DND-41 (cell line): ENCODE results near the gene IKBKE.

Experiments used
- ATAC-seq: fragments of 200-7000 bp; cut with Tn5 transposase; 3 replicates; pipeline ENCODE4 v1.9.1; 2021; ENCODE audit warnings: low read depth; ENCODE audit not compliant: insufficient read depth
- DNase-seq: peaks from one replicate; pipeline ENCODE4 v3.0.0-alpha.2; 2020
- H2AFZ ChIP-seq: 2 replicates; pipeline ENCODE4 v1.6.0; 2012; ENCODE audit warnings: low read depth, low read length
- H3K27ac ChIP-seq: 2 replicates; pipeline ENCODE4 v1.5.1; 2012; ENCODE audit warnings: low read length, inconsistent platforms
- H3K27me3 ChIP-seq: fragments of 200-600 bp; sonication (generic); 2 replicates; pipeline ENCODE4 v1.6.0; 2012; ENCODE audit warnings: low read length, mild to moderate bottlenecking, inconsistent platforms; ENCODE audit not compliant: insufficient read depth, poor library complexity
- H3K36me3 ChIP-seq: 2 replicates; pipeline ENCODE4 v1.5.1; 2012; ENCODE audit warnings: low read length, inconsistent platforms; ENCODE audit not compliant: insufficient read depth
- H3K4me1 ChIP-seq: 2 replicates; pipeline ENCODE4 v1.5.1; 2012; ENCODE audit warnings: mild to moderate bottlenecking, low read length; ENCODE audit not compliant: insufficient read depth
- H3K4me2 ChIP-seq: 2 replicates; pipeline ENCODE4 v1.6.0; 2012; ENCODE audit warnings: mild to moderate bottlenecking, moderate library complexity, low read length, inconsistent platforms; ENCODE audit not compliant: insufficient read depth
- H3K4me3 ChIP-seq, 2 experiments: fragments of 200-600 bp in 1 of 2; shearing (Covaris generic) in 1 of 2; 2 replicates each; pipeline ENCODE4 v1.5.1; 2012 to 2016; ENCODE audit warnings: inconsistent platforms in 2 of 2, low read length in 2 of 2, mild to moderate bottlenecking in 2 of 2, low read depth in 1 of 2, moderate library complexity in 1 of 2
- H3K79me2 ChIP-seq: 2 replicates; pipeline ENCODE4 v1.6.0; 2012; ENCODE audit warnings: low read length, inconsistent platforms; ENCODE audit not compliant: insufficient read depth
- H3K9ac ChIP-seq: 2 replicates; pipeline ENCODE4 v1.6.0; 2012; ENCODE audit warnings: low read depth, mild to moderate bottlenecking, inconsistent platforms, low read length, moderate library complexity
- H3K9me3 ChIP-seq: 2 replicates; pipeline ENCODE4 v1.5.1; 2012; ENCODE audit warnings: low read length, moderate library complexity, mild to moderate bottlenecking, inconsistent platforms; ENCODE audit not compliant: insufficient read depth, severe bottlenecking
- H4K20me1 ChIP-seq: 2 replicates; pipeline ENCODE4 v1.6.0; 2012; ENCODE audit warnings: low read length; ENCODE audit not compliant: insufficient read depth
- EZH2 ChIP-seq: IDR thresholded peaks from 3 replicates; pipeline ENCODE4 v1.6.1; 2012; ENCODE audit warnings: borderline replicate concordance, low read depth, mild to moderate bottlenecking, moderate library complexity, low read length, inconsistent platforms; ENCODE audit not compliant: severe bottlenecking
- TF ChIP-seq, protein P1 (sequence below): IDR thresholded peaks from 2 replicates; pipeline ENCODE4 v1.5.1; 2012; ENCODE audit warnings: borderline replicate concordance, low read length, moderate library complexity, mild to moderate bottlenecking; ENCODE audit not compliant: poor library complexity, severe bottlenecking; ENCODE audit errors: extremely low read depth

The IKBKE gene

DNA sequence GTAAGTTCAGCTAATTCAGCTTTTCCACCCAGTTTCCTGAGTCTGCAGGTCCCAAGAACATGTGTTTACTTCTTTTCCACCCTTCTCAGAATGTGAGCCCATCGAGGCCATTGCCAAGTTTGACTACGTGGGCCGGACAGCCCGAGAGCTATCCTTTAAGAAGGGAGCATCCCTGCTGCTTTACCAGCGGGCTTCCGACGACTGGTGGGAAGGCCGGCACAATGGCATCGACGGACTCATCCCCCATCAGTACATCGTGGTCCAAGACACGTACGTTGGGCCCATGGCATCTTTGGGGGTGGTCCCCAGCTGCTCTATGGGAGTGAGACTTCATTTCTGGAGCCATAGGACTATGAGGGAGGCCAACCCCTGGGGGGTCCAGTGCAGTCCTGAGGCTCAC is 17.2 kb upstream of the IKBKE start:
- H2AFZ ChIP-seq = no peak overlapping the region
- H4K20me1 ChIP-seq = no peaks in the 10 kb centered on the region; the same call in 1 of the 2 replicates
- H3K4me1 ChIP-seq = no peaks in the 10 kb centered on the region
- H3K27me3 ChIP-seq = no peaks in the 10 kb centered on the region
- ATAC-seq (no peak), DNase-seq (no peak)
- no peak for TF ChIP-seq EZH2
- TF ChIP-seq, protein P1, sequence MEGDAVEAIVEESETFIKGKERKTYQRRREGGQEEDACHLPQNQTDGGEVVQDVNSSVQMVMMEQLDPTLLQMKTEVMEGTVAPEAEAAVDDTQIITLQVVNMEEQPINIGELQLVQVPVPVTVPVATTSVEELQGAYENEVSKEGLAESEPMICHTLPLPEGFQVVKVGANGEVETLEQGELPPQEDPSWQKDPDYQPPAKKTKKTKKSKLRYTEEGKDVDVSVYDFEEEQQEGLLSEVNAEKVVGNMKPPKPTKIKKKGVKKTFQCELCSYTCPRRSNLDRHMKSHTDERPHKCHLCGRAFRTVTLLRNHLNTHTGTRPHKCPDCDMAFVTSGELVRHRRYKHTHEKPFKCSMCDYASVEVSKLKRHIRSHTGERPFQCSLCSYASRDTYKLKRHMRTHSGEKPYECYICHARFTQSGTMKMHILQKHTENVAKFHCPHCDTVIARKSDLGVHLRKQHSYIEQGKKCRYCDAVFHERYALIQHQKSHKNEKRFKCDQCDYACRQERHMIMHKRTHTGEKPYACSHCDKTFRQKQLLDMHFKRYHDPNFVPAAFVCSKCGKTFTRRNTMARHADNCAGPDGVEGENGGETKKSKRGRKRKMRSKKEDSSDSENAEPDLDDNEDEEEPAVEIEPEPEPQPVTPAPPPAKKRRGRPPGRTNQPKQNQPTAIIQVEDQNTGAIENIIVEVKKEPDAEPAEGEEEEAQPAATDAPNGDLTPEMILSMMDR = no peak
- no peak overlapping the region for H3K4me2 ChIP-seq
- H3K4me3 ChIP-seq = no peak overlapping the region
- H3K79me2 ChIP-seq = no peaks in the 10 kb centered on the region
- peaks cover 33% of the 10 kb centered on the region for H3K36me3 ChIP-seq
- no peaks in the 10 kb centered on the region for H3K9me3 ChIP-seq
- H3K27ac ChIP-seq = no peak overlapping the region
- H3K9ac ChIP-seq = no peak overlapping the region

DNA sequence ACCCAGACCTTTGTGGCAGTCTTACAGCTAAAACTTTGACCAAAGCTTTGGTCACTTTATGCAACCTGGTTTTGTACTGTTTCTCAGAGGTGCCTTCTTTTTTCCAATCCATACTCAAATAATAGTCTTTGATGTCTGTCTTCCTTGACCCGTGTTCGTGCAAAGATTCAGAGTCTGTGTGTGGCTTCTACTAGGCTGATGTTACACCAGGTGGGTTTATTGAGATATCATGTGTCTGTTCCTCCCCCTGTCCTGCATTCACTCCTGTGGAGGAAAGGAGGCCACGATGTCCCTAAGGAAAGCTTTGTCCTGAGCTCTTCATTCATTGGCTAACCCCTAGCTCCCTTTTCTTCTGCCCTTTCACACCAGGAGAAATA is 15.0 kb upstream of the IKBKE start:
- Histone ChIP-seq H3K4me2 (no peak overlapping the region), H2AFZ (no peak overlapping the region), H4K20me1 (no peaks in the 10 kb centered on the region; the same call in 1 of the 2 replicates), H3K4me1 (no peaks in the 10 kb centered on the region), H3K79me2 (no peaks in the 10 kb centered on the region), H3K27me3 (no peaks in the 10 kb centered on the region), H3K27ac (no peak overlapping the region), H3K4me3 (no peak overlapping the region), H3K9me3 (no peaks in the 10 kb centered on the region), H3K9ac (no peak overlapping the region), H3K36me3 (peaks cover 36% of the 10 kb centered on the region)
- no peak for ATAC-seq
- no peak for DNase-seq
- TF ChIP-seq, protein P1 = no peak
- no peak for TF ChIP-seq EZH2

DNA sequence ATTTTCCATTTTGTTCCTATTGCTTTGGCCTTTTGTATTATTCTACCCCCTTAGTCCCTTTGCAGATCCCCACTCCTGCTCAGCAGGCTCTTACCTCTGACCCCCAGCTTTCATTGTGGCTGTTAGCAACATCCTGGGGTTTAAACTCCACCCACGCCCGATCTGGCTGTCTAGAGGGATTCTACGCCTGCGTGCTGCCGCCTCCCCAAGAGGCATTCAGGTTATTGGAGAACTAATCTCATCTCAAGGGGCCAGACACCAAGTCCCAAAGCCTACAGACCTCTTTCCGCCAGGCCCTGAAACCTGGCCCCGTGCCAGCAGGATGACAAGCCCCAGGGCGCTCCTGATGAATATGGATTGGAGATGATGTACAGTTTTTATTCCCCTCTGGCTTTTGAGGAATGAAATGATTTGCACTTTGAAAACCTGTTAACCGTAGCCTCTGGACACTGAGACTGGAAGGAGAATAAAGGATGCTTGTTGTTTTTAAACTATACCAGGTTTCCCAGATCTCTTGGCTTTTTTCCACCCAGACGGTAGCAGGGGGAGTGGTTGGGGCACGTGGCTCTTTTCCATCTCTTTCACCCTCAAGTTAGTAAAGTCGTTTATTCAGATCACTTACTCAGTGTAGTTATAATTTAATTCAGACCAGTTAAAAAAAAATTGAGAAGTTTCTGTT is 14.5 kb upstream of the IKBKE start:
- ATAC-seq = no peak
- no peaks in the 10 kb centered on the region for H3K27me3 ChIP-seq
- no peak for DNase-seq
- TF ChIP-seq EZH2 = no peak
- TF ChIP-seq, protein P1 = no peak
- H3K4me2 ChIP-seq = no peak overlapping the region
- no peaks in the 10 kb centered on the region for H3K79me2 ChIP-seq
- no peaks in the 10 kb centered on the region; the same call in 1 of the 2 replicates for H4K20me1 ChIP-seq
- H3K9ac ChIP-seq = no peak overlapping the region
- no peak overlapping the region for H3K27ac ChIP-seq
- H3K9me3 ChIP-seq = no peaks in the 10 kb centered on the region
- no peak overlapping the region for H2AFZ ChIP-seq
- no peak overlapping the region for H3K4me3 ChIP-seq
- peaks cover 30% of the 10 kb centered on the region for H3K36me3 ChIP-seq
- no peaks in the 10 kb centered on the region for H3K4me1 ChIP-seq
